PFSK-1 (cell line): ENCODE results near the gene ELOVL4.

Experiments
- POLR2AphosphoS5 ChIP-seq: IDR thresholded peaks from 2 replicates; pipeline ENCODE4 v1.6.1; 2012; ENCODE audit warnings: low read depth, mild to moderate bottlenecking, control low read depth, low read length, moderate library complexity
- REST ChIP-seq, 2 experiments: IDR thresholded peaks; 2 replicates each; pipeline versions ENCODE4 v1.6.1 to v1.8.0; 2011 to 2012; ENCODE audit warnings: low read depth in 2 of 2, low read length in 2 of 2, control low read depth in 1 of 2, inconsistent platforms in 1 of 2, mild to moderate bottlenecking in 1 of 2, moderate library complexity in 1 of 2; ENCODE audit not compliant: insufficient read depth in 1 of 2
- SIN3A ChIP-seq: IDR thresholded peaks from 2 replicates; pipeline ENCODE4 v1.6.1; 2012; ENCODE audit warnings: mild to moderate bottlenecking, low read length, moderate library complexity, borderline replicate concordance; ENCODE audit not compliant: insufficient read depth

- TF ChIP-seq SIN3A (no peak), POLR2AphosphoS5 (no peak), REST (IDR thresholded peaks at IDR 0.05; ENCODE audit: insufficient read depth in 1 of 2, low read depth in 2 of 2, low read length in 2 of 2) (no peak)
Measured at GRCh38 chr6:79902046-79902445, 45.3 kb downstream of the ELOVL4 start.
